DOHH2 (cell line): Measurements from ENCODE around the gene WWC1.

ENCODE experiments used
- EZH2phosphoT487 ChIP-seq: fragments of 200-600 bp; sonication (generic); IDR thresholded peaks from 2 replicates; pipeline ENCODE4 v1.6.1; 2017; ENCODE audit warnings: borderline replicate concordance, mild to moderate bottlenecking, antibody characterized with exemption, low read length, moderate library complexity, mixed read lengths
- TF ChIP-seq, protein P1 (sequence below): fragments of 200-600 bp; sonication (generic); IDR thresholded peaks from one replicate; pipeline ENCODE4 v1.5.1; 2014; ENCODE audit warnings: antibody characterized with exemption, mild to moderate bottlenecking, low read depth, low read length; ENCODE audit not compliant: poor library complexity, severe bottlenecking

DNA sequence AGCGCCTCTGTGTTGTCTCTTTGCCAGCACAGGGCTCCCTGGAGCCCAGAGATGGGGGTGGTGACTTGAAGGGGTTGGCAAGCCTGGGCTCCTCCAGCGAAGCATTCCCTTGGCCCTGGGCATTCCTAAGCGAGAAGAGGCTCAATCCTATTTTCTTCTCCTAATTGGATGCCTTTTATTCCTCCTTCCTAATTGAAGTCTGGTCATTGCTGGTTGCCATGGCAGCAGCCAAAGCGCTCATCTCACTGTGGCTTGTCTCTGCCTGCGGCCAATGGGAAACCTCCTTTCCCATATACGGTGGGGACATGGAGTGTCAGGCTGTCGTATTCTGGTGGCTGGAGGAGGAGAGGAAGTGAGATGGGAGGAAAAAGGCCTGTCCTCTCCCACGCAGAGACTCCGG lies 142.6 kb downstream of the WWC1 start:
- TF ChIP-seq, protein P1, sequence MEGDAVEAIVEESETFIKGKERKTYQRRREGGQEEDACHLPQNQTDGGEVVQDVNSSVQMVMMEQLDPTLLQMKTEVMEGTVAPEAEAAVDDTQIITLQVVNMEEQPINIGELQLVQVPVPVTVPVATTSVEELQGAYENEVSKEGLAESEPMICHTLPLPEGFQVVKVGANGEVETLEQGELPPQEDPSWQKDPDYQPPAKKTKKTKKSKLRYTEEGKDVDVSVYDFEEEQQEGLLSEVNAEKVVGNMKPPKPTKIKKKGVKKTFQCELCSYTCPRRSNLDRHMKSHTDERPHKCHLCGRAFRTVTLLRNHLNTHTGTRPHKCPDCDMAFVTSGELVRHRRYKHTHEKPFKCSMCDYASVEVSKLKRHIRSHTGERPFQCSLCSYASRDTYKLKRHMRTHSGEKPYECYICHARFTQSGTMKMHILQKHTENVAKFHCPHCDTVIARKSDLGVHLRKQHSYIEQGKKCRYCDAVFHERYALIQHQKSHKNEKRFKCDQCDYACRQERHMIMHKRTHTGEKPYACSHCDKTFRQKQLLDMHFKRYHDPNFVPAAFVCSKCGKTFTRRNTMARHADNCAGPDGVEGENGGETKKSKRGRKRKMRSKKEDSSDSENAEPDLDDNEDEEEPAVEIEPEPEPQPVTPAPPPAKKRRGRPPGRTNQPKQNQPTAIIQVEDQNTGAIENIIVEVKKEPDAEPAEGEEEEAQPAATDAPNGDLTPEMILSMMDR: no peak
- no peak for TF ChIP-seq EZH2phosphoT487
